Measurements from ENCODE around the gene HMGB4. TPM values are rescaled to one million over a fixed set of nuclear protein-coding genes. Genes with fewer than 3 reads are reported as not detected.

HMGB4 gene
- total RNA-seq, 1 experiment from 2014 or later = not detected

DNA sequence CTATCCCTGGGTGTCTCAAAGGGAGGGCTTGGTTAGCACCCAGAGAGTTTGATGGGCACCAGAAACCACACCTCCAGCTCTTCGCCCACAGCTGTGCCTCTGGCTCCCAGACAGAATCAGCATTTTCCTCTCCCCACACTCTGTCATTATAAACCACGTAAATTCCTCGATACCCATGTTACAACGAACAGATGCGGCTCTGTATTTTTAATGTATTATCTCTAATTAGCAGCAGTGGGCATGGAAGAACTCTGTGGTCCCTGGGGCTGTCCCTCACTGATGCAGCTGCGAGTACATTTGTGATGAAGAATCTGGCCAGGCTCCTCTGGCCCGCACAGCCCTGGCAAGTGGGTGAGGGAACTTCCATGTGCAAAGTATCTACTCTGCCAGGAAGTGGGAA lies 10.8 kb downstream of the HMGB4 start:
- H3K9me3 ChIP-seq = no peaks in the 10 kb centered on the region
- H3K4me3 ChIP-seq = no peak overlapping the region
- no peaks in the 10 kb centered on the region for H3K27me3 ChIP-seq
- no peak for DNase-seq
- H3K36me3 ChIP-seq = no peaks in the 10 kb centered on the region

- DNase-seq = no peak
- H3K36me3 ChIP-seq = no peaks in the 10 kb centered on the region
- H3K9me3 ChIP-seq = no peaks in the 10 kb centered on the region
- H3K27me3 ChIP-seq = no peaks in the 10 kb centered on the region
- no peak overlapping the region for H3K4me3 ChIP-seq
Observed at GRCh38 chr1:33875862-33876261, 12.0 kb downstream of the HMGB4 start.

GRCh38 chr1:33876970-33877650 lies 13.2 kb downstream of the HMGB4 start:
- no peaks in the 10 kb centered on the region for H3K36me3 ChIP-seq
- peak; percentile 96 for DNase-seq
- no peak overlapping the region for H3K4me3 ChIP-seq
- no peaks in the 10 kb centered on the region for H3K27me3 ChIP-seq
- H3K9me3 ChIP-seq = no peaks in the 10 kb centered on the region

- no peak for DNase-seq
- H3K36me3 ChIP-seq = no peaks in the 10 kb centered on the region
- H3K4me3 ChIP-seq = no peak overlapping the region
- H3K27me3 ChIP-seq = no peaks in the 10 kb centered on the region
- no peaks in the 10 kb centered on the region for H3K9me3 ChIP-seq
Observed at GRCh38 chr1:33878392-33878791, 14.5 kb downstream of the HMGB4 start.

- Histone ChIP-seq H3K9me3 (no peaks in the 10 kb centered on the region), H3K36me3 (no peaks in the 10 kb centered on the region), H3K27me3 (no peaks in the 10 kb centered on the region), H3K4me3 (no peak overlapping the region)
- peak; percentile 14 for DNase-seq
Observed at GRCh38 chr1:33880305-33880704, 16.4 kb downstream of the HMGB4 start.

DNA sequence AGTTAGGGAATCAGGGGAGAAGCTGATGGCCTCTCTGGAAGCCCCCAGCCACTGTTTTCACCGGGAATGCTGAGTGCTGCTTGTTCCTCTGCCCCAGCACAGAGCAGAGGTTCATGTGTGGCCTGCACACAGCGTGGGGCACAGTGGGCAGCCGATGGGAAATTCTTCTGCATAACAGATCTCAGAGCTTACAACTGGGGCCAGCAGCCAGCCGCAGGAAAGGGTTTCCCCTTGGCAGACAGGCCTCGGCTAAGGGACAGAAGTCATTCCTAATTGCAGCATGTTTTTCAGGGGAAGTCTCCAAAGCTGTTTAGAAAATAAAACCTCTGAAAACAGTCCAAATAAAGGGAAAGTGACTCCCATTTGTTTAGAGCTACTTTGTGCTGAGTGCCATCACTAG lies 22.6 kb downstream of the HMGB4 start:
- Histone ChIP-seq H3K36me3 (no peaks in the 10 kb centered on the region), H3K27me3 (no peaks in the 10 kb centered on the region), H3K9me3 (no peaks in the 10 kb centered on the region), H3K4me3 (no peak overlapping the region)
- no peak for DNase-seq

GRCh38 chr1:33893147-33893830 lies 29.4 kb downstream of the HMGB4 start:
- H3K36me3 ChIP-seq = no peaks in the 10 kb centered on the region
- H3K27me3 ChIP-seq = no peaks in the 10 kb centered on the region
- peak; percentile 36 for DNase-seq
- no peak overlapping the region for H3K4me3 ChIP-seq
- H3K9me3 ChIP-seq = no peaks in the 10 kb centered on the region

DNA sequence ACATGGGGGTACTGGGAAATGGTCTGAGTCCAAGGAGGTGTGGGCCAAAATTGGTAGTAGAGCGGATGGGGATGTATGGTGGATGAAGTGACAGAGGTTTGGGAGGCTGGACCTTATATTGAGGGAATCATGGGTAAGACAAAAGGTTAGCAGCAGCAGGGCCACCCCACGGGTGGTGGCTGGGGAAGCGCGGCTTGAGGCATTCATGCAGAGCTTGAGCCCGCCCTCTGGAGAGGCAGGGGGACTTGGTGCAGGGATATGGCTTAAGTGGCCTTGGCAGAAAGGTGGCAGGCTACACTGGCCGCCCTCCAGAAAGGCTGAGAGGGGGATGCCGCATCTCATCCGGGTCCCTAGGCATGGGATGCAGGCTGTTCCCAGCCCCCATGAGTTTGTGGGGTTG lies 31.5 kb downstream of the HMGB4 start:
- Histone ChIP-seq H3K27me3 (no peaks in the 10 kb centered on the region), H3K36me3 (no peaks in the 10 kb centered on the region), H3K9me3 (no peaks in the 10 kb centered on the region), H3K4me3 (no peak overlapping the region)
- DNase-seq = no peak

- no peak for DNase-seq
- H3K36me3 ChIP-seq = no peaks in the 10 kb centered on the region
- no peaks in the 10 kb centered on the region for H3K27me3 ChIP-seq
Observed at GRCh38 chr1:33895976-33896375, 32.1 kb downstream of the HMGB4 start.

DNA sequence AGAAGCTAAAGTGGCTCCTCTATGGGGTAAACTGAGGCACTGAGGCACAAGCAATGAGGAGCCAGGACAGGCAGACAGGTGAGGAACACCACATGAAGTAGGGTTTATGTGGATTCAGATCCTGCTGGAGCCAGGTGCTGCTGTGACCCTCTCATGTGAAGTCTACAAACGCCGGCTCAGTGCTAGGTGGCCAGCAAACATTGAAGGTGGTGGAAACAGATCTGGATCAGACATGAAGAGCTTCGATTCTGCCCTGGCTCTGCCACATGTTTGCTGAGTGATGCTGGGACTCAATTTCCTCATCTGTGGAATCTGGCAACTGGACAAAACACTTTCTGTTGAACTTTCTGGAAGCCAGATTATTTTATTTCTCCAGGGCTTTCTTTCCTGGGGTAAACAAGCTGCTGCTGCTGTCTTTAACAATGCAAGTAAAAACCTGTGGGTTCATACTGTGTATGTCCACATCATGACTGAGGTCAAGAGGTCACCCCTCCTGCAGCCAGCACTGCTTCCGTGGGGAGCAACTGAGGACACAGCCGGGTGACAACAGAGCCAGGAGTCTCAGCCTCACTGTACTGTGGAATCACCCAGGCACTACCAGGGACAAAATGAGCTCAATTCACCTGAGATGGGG lies 33.3 kb downstream of the HMGB4 start:
- H3K9me3 ChIP-seq = no peaks in the 10 kb centered on the region
- H3K4me3 ChIP-seq = no peak overlapping the region
- no peaks in the 10 kb centered on the region for H3K36me3 ChIP-seq
- H3K27me3 ChIP-seq = no peaks in the 10 kb centered on the region
- DNase-seq = no peak

More at GRCh38 chr1:33895976-33896375, 32.1 kb downstream of the HMGB4 start:
- no peaks in the 10 kb centered on the region for H3K9me3 ChIP-seq
- H3K4me3 ChIP-seq = no peak overlapping the region

DNA sequence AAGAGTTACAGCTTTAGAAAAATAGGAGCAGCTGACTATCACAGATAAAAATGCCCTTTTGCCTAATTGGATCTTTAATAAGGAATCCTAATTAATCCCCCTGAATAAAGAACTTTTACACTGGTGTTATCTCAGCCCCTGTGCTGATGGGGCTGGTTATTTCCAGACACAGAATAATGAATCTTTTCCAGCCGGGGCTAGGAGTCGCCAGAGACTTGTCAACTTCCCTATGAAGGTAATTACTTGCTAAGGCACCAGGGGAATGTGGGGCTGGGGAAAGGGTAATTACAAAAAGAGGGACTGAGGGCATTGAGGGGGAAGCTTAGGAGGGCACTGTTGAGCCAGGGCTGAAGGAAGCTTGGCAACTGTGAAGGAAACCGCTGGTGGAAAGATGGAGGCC lies 34.5 kb downstream of the HMGB4 start:
- Histone ChIP-seq H3K9me3 (no peaks in the 10 kb centered on the region), H3K27me3 (no peaks in the 10 kb centered on the region), H3K4me3 (no peak overlapping the region), H3K36me3 (no peaks in the 10 kb centered on the region)
- DNase-seq = no peak

DNA sequence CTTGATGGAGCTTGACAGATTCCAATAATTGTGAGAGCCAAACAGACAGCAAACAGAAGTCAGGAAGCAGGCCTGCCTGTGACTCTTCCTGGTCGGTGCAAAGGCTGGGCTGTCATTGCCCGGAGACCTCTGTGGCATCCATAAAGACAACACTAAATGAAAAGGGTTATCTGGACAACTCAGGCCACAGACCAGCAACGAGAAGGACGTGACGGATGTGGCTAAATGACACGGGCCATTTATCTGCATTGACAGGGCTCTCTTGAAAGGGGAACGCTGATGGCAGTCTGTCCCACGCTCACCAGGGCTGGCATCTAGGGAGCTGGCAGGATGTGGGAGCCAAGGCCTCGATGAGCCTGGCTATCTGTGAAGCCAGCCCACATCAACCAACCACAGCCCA lies 35.0 kb downstream of the HMGB4 start:
- no peaks in the 10 kb centered on the region for H3K36me3 ChIP-seq
- no peak overlapping the region for H3K4me3 ChIP-seq
- H3K27me3 ChIP-seq = no peaks in the 10 kb centered on the region

GRCh38 chr1:33899746-33900145 lies 35.9 kb downstream of the HMGB4 start:
- Histone ChIP-seq H3K4me3 (no peak overlapping the region), H3K36me3 (no peaks in the 10 kb centered on the region), H3K9me3 (no peaks in the 10 kb centered on the region), H3K27me3 (no peaks in the 10 kb centered on the region)
- DNase-seq = no peak

More for the DNA sequence above, 35.0 kb downstream of the HMGB4 start:
- no peaks in the 10 kb centered on the region for H3K9me3 ChIP-seq
- no peak for DNase-seq

DNA sequence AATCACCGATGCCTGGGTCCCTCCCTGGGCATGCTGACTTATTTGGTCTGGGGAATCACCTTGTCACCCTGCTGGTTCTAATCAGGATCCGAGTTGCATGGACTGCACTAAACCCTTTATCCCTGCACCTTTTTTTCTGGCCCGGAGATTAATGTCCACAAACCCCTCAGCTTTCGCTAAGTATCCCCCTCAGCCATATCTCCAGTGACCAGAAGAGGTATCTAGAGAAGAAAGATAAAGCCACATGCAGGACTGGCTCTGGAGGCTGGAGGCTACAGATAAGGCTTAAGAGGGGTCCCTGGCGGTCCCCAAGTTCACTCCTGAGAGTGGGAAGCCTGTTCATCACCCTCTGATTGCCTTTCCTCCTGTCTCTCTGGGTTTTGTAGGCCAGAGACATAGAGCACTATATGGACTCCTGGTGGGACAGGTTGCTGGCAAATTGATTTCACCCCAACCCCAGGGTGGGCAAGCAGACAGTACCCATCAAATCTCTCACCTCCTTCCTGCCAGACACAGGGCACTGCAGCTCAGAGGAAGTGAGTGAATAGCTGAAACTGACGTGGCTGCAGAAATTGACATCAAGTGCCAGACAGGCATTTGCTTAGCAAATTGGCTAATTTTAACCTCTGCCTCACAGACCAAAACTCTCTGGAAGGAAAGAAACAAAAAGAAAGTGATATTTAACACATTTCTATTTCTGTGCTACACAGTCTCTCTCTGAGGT lies 38.8 kb downstream of the HMGB4 start:
- peak; percentile 53 for DNase-seq
- H3K9me3 ChIP-seq = no peaks in the 10 kb centered on the region
- H3K4me3 ChIP-seq = no peak overlapping the region
- H3K36me3 ChIP-seq = no peaks in the 10 kb centered on the region
- H3K27me3 ChIP-seq = no peaks in the 10 kb centered on the region

DNA sequence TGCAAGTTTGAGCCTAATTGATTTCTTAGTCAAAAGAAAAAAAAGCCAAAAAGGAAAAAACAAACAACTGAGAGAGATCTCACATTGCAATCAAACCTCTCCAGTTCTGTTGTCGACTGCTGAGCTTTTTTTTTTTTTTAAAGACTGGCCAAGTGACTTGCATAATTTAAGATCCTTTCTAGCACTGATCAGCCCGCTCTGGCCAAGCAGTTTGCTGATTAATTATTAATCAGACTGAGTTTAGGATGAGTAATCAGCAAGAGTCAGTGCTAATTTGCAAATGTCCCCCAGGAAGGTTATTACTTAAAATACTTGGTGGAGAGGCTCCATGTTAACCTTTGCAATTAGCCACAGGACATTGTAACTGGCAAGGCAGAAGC lies 39.3 kb downstream of the HMGB4 start:
- no peak overlapping the region for H3K4me3 ChIP-seq
- H3K36me3 ChIP-seq = no peaks in the 10 kb centered on the region
- DNase-seq = peak; percentile 11
- no peaks in the 10 kb centered on the region for H3K27me3 ChIP-seq
- no peaks in the 10 kb centered on the region for H3K9me3 ChIP-seq

GRCh38 chr1:33905241-33905640 lies 41.4 kb downstream of the HMGB4 start:
- Histone ChIP-seq H3K9me3 (no peaks in the 10 kb centered on the region), H3K27me3 (no peaks in the 10 kb centered on the region), H3K36me3 (no peaks in the 10 kb centered on the region), H3K4me3 (no peak overlapping the region)
- DNase-seq = peak; percentile 8

GRCh38 chr1:33906156-33906555 lies 42.3 kb downstream of the HMGB4 start:
- Histone ChIP-seq H3K27me3 (no peaks in the 10 kb centered on the region), H3K36me3 (no peaks in the 10 kb centered on the region), H3K9me3 (no peaks in the 10 kb centered on the region), H3K4me3 (no peak overlapping the region)
- no peak for DNase-seq
